IPS-18c (cell line): ENCODE data around the gene MARCHF3.
A peak's percentile ranks its signal among the peaks of the same experiment; 100 is the strongest.
"Not testable (repeated sequence)": the region's sequence is repeated elsewhere in the genome, so short reads cannot be mapped to it uniquely, and the experiment has no call there.

Experiments
- H3K4me3 ChIP-seq: 2 replicates; pipeline ENCODE4 v1.7.0; 2013; ENCODE audit warnings: low read depth, mild to moderate bottlenecking, low read length, moderate library complexity; ENCODE audit not compliant: insufficient read depth
- H3K9me3 ChIP-seq: one replicate; pipeline ENCODE4 v1.6.1; 2013; ENCODE audit warnings: mild to moderate bottlenecking, low read length, moderate library complexity; ENCODE audit not compliant: control insufficient read depth, insufficient read depth

Gene MARCHF3

DNA sequence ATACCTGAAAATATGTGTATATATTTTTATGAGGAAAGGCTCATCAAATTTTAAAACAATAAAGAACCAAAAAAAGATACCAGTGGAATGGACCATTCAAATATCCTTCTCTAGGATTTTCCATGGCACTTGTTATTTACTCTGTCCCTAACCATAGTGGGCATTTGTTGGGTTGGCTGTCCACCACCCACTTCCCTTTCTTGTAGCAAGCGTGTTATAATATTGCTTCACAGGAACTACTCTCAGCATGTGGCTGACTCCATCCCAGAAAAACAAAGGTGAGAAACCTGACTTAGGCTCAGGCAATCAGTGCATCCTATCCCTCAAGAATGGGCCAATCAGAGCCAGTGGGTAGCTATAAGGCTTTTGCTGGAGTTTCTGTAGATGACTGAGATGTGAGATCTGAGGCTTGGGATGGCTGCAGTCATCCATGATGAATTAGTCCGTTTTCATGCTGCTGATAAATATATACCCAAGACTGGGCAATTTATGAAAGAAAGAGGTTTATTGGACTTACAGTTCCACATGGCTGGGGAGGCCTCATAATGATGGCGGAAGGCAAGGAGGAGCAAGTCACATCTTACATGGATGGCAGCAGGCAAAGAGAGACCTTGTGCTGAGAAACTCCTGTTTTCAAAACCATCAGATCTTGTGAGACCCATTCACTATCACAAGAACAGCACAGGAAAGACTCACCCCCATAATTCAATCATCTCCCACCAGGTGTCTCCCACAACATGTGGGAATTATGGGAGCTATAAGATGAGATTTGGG is 25.7 kb upstream of the MARCHF3 start:
- no peaks in the 10 kb centered on the region for H3K9me3 ChIP-seq
- no peak overlapping the region for H3K4me3 ChIP-seq

DNA sequence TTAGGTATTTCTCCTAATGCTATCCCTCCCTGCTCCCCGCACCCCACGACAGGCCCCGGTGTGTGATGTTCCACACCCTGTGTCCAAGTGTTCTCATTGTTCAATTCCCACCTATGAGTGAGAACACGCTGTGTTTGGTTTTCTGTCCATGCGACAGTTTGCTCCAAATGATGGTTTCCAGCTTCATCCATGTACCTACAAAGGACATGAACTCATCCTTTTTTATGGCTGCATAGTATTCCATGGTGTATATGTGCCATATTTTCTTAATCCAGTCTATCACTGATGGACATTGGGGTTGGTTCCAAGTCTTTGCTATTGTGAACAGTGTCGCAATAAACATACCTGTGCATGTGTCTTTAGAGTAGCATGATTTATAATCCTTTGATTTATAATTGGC is 23.2 kb upstream of the MARCHF3 start:
- not testable (repeated sequence) for H3K4me3 ChIP-seq, H3K9me3 ChIP-seq

DNA sequence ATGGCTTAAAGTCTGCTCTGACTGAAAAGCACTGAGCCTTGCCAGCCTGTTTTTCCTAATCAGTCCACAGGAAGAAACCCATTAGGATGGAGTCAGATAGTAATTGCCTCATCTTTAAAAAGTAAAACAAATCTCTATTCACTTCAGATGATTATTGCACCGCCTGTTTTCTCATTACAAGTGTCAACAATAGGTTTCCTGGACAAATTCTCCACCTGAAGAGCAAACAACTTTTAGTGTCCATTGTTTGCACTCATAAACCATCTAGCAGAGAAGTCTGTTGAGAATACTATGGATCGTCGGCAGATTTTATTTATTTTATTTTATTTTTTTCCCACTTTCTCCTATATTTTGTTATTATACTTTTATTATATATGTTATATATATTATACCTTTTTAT is 22.7 kb upstream of the MARCHF3 start:
- no peak overlapping the region for H3K4me3 ChIP-seq
- H3K9me3 ChIP-seq = no peaks in the 10 kb centered on the region

DNA sequence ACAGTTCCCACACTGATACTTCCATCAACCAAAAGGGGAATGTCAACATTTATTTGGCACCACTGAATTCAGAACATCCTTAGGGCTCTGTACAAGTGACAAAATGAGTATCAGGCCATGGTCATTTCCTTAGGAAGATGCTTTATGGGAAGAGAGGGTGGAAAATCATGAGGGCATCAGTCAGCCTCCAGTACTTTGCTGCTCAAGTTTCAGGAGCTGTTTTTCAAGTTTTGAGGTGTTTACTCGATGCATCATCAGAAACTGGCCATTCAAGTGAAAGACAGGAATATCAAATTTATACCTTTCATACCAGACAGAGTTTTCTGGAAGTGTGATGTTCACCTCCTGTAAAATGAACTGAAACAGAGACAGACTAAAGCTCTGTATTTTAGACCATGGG is 21.2 kb upstream of the MARCHF3 start:
- no peaks in the 10 kb centered on the region for H3K9me3 ChIP-seq
- no peak overlapping the region for H3K4me3 ChIP-seq

DNA sequence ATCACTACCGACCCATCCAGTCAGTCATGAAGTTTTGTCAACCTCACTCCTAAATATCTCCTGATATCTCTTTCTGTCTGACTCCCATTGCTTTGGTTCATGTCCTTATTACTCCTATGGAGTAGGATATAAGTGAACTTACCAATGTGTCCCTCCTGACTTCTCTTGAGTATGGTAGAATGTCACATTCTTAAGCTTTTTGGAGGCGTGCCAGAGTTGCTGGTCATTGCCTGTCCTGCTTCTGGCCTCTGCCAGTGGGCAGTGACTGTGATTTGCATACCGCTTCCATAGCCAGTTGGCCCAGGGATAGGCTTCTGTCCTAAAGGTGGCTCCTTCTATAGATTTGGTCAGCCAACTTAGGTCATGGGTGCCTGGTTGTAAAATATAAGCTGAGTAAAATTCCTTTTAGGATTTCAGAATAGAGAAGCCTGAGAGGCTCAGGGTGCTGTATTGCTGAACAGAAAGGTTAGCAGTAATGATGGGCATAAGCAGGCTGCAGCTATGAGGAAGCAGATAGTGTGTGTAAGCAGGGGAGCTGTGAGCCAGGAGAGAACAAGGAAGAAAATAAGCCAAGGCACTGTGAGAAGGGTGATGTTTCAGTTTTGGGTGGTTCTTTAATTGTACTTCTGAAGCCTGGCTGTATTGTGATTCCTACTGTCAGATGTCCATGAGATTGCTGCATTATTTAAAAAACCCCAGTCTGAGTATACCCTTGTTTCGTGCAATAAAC is 16.1 kb upstream of the MARCHF3 start:
- no peak overlapping the region for H3K4me3 ChIP-seq
- H3K9me3 ChIP-seq = no peaks in the 10 kb centered on the region

DNA sequence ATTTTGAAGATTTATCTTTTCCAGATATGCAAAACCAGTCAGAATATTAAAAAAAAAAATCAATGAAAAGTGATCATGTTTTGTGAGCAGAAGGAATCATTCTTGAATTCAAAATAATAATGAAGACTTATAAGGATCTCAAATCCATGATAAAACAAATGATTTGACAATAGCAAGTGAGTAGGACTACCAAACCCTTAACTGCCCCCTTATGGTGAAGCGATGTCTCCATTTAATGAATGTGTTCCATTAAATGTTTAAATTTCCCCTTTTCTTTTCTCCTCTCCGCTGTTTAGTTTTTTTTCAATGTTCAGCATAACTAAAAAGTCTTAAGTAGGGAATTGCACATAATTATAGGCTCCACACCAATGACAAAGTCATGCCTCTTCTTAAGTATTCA is 12.2 kb upstream of the MARCHF3 start:
- no peaks in the 10 kb centered on the region for H3K9me3 ChIP-seq
- H3K4me3 ChIP-seq = no peak overlapping the region

DNA sequence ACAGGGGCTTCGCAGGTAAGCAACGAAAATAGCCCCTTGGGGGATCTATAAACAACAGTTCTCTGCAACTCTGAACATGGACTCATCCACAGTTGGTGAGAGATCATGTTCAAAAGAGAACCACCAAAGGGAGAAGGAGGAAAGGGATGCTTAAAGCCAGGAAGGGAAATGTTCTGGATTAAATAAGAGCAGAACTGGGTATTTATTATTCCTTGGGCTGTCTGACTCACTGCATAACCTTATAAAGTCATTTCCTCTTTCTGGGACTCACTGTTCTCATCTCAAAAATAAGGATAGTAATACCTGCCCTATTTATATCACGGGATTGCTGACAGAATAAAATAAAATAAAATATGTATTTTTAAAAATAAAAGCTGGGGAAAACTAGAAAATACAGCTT is 11.2 kb upstream of the MARCHF3 start:
- Histone ChIP-seq H3K4me3 (no peak overlapping the region), H3K9me3 (no peaks in the 10 kb centered on the region)

DNA sequence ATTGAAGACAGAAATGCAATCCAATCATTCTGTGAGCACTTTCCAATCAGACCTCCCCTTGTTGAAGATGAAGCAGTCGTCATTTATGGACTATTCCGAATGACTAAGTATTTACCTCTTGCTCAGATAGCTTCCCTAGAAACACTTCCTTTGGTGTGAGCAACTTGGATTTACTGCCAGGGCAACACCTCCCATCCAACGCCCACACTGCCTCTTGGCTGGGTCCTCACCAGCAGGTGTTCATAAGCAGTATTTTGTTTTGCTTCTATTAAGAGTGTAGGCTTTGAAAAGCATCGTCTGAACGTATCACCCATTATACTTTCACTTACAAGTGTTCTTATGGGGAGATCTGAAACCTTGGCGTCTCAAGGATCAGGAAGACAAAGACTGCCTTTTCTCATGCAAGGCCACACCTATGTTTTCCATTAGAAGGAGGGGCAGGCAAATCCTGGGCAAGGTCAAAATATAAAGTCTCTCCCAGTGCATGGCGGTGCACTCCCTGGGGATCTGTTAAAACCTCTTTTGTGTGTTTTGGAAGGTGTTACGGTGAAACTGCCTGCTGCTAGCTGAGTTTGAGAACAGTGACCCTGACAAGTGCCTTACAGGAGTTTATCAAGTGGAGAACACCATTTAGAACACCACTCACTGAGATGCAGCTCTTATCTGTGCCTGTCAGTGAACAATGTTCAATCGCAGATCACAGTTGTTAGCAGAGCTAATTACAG is 10.6 kb upstream of the MARCHF3 start:
- H3K4me3 ChIP-seq = no peak overlapping the region
- H3K9me3 ChIP-seq = no peaks in the 10 kb centered on the region

DNA sequence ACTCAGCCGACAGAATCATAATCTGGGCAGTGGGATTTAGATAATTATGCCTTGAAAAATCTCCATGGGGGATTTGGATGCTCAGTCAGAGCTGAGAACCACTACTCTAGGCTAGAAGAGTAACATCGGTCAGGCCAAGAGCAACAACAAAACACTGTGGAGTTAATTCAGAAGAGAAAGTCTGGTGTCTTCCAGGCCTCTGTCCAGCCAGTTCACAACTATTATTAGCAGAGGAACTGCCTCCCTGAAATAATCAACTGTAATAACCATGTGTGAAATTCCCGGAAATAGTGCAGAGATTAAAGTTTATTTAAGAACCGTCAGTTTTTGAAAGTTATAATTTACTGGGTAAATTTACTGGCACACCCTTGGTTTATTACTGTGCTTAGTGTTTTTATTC is 8.2 kb upstream of the MARCHF3 start:
- H3K4me3 ChIP-seq = no peak overlapping the region
- peaks cover 2% of the 10 kb centered on the region for H3K9me3 ChIP-seq

DNA sequence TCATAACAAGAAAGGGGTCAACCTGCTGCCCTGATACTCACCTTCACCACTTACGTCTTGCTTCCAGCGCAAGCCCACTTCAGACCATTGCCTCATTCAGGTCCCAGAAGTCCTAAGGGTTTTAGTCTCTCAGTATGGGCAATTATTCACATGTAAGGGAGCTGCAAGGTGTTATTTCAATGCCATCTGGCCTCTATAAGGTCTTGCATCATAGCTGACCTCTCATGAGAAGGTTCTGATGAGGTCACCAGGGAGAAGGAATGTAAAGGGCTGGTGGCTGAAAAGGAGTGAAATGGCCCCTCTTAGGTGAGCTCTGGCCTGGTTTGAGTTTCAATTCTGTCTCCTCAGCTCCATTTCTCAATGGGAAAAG is 1.5 kb upstream of the MARCHF3 start:
- Histone ChIP-seq H3K4me3 (no peak overlapping the region; the same call in 1 of the 2 replicates), H3K9me3 (peaks cover 2% of the 10 kb centered on the region)

DNA sequence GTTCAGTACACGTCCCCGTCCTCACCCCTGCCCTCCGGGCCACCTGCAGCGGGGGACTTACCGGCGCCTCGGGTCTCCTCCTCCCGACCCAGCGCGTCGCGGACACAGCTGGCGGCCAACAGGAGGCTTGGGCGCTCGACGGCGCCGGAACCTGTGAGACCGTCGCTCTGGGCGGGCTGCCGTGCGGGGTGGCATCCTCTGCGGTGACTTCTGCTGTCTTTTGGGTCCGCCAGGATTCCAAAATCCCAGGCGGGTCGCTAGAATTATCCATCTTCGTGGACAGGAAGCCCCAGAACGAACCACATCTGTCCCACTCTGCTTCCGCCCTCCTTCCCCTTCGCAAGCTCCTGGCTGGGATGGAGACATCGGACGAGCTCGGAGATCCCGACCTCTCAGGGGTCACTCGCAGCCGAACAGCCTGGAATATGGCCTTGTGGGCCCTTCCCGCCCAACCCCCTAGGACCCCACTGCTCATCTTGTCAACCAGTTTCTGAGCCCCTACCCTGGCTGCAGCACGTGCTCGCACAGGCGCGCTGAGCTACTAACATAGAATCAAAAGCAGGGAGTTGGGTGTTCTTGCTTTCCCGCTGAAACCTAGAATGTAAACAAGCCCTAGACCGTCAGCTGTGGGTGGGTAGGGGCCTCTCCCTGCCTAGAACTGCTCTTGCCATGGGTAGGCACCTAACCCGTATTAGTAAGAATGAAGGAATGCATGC is 947 bp upstream of the MARCHF3 start:
- H3K4me3 ChIP-seq = peak overlapping the region; percentile 82
- H3K9me3 ChIP-seq = peaks cover 2% of the 10 kb centered on the region

DNA sequence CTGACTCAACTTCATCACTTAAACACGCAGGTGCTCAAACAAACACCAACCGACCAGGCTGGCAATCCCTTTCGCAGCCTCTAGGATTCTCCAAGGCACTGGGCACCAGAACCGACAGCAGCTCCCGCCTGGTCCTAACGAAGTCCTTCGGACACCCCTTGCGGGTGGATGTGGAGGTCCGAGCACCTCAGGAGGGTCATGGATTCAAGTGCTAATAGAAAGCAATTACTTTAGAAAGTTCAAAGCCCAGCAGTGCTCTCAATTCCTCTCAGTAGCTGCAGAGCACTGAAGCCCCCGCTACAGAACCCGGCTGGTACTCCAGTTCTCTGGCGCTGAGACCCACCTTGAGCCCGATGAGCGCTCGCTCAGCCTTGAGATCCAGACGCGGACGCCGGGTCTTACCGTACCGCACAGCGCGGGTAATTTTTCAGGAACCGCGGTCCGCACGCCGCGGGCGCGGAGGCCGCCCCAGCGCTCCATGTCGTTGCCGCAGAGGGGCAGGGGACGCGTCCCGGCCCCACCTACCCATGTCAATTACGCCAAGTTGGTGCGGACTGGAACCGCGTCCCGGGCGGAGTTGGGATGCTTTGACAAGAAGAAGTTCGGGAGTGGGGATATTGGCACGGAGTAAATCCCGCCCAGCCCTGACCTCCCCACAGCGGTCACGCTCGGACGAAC is 638 bp downstream of the MARCHF3 start:
- Histone ChIP-seq H3K9me3 (peaks cover 2% of the 10 kb centered on the region), H3K4me3 (peak overlapping the region; percentile 82)

DNA sequence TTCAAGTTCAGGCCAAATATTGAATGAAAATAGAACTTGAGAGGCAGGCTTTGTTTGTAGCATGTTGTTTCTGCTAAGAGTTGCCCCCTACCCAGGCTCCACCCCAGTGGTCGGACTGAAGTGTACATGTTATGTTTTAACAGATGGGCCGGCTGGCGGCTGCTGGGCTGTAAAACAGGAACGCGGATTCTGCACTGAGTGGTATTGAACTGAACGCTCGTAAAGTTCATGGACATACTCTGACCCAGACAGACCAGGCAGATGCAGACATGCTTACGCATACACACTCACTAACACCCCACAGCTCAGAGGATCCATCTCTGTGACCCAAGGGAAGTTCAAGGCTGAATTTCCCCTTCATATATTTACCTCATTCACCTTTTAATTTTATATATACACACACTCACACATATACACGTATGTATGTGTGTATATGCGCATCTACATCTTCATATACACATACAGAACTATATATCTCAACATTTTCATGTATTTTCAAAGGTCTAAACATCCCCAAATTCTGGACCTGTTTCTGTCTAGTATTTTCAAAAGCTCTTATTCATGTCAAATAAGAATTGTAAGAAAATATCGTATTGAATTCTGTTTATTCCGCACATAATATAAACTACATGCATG is 1.4 kb downstream of the MARCHF3 start:
- peak overlapping the region; percentile 82 for H3K4me3 ChIP-seq
- H3K9me3 ChIP-seq = peaks cover under 1% of the 10 kb centered on the region

DNA sequence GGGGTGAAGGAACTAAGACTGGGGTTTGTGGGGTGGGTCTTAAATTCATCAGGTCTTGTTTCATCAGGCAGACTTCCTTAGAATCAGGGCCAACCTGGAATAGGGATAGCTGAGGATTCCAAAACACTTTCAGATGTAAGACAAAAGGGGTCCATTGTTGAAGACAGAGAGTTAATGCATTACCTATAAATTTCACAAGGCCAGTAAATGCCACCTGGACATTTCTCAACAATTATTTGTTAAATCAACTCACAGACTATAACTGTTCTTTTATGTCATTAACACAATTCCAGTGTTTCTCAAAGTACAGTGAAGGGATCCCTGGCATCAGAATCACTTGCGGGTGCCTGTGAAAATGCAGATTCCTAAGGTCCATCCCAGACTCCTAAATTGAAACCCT is 2.8 kb downstream of the MARCHF3 start:
- H3K4me3 ChIP-seq = no peak overlapping the region

DNA sequence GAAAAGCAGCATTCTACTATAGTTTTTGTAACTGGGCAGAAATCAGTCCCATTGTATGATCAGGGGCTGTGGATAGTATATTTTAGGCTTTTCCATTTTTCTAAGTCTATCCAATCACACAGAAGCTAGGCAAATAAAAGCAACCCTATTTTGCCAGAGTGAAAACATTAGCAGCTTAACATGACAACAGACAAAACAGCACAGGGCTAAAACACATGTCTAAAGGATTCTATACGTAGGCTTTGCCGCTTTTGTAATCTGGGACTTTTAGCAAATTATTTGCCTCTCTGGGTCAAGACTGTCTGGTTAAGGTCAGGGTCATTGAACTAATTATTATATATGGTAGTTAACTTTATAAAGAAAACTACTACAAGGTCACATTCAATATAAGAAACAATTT is 4.2 kb downstream of the MARCHF3 start:
- H3K4me3 ChIP-seq = no peak overlapping the region
- no peaks in the 10 kb centered on the region for H3K9me3 ChIP-seq

More for the DNA sequence above, 2.8 kb downstream of the MARCHF3 start:
- no peaks in the 10 kb centered on the region for H3K9me3 ChIP-seq

DNA sequence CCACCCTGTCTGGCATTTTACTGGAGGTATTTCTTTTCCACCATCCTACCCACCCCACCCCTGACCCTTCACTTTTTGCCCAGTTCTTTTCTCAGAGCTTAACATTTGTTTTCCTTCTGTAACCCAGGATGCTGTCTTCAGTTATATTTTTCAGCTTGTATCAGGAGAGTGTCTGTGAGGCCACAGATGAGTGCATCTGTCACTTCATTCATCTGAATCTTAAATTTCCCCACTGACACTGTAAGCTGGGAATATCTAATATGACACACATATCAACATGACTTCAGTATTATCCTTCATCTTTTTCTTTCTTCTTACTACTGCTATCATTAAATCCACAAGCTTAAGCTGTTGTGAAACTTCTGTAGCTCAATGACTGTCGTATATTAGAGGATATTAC is 4.9 kb downstream of the MARCHF3 start:
- Histone ChIP-seq H3K4me3 (no peak overlapping the region), H3K9me3 (no peaks in the 10 kb centered on the region)

DNA sequence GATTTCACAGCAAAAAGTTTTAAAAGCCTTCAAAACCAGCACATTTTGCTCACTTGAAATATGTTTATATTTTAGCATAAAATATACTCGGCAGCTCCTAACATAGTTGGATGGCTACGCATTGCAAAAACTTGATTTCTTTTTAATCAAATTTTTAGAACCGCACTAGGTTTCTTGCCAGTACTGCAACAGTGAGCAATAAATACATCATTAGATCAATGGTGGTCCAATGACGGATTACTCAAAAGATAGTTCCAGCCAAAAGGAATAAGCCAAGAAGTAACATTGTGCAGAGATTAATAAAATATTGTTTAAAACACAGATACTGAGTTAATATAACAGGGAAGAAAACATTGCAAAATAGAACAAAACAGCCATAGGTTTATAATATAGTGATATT is 5.5 kb downstream of the MARCHF3 start:
- Histone ChIP-seq H3K4me3 (no peak overlapping the region), H3K9me3 (no peaks in the 10 kb centered on the region)
